GM12878 (cell line): ENCODE measurements around the gene GCLM. TPM values are rescaled to one million over a fixed set of nuclear protein-coding genes. Genes with fewer than 3 reads are reported as not detected.
A peak's percentile ranks its signal among the peaks of the same experiment; 100 is the strongest.

Source experiments
- ATAC-seq: fragments of 200-7000 bp; cut with Tn5 transposase; 3 replicates; pipeline ENCODE4 v1.9.1; 2020; ENCODE audit warnings: mild to moderate bottlenecking, moderate library complexity
- BruUV-seq: library from RNA; stranded (reverse); fragments of 400-500 nt; replicated peaks from 2 replicates; lab custom pipeline; 2021; lab: Mats Ljungman, UMichigan
- CTCF ChIA-PET: fragments of 300-600 bp; sonication (Branson Sonifier 250); formaldehyde crosslinking; extraction: SDS; loops from one replicate; lab custom pipeline; 2021; ENCODE audit warnings: inconsistent platforms; lab: Yijun Ruan, JAX
- POLR2A ChIA-PET: fragments of 350-600 bp; formaldehyde crosslinking; extraction: SDS; loops from one replicate; lab custom pipeline; 2021; ENCODE audit warnings: inconsistent platforms; lab: Charles Lee
- RAD21 ChIA-PET: fragments of 300-600 bp; sonication (Branson Sonifier 250); formaldehyde crosslinking; loops from one replicate; lab custom pipeline; 2023; ENCODE audit warnings: antibody characterized with exemption; ENCODE audit not compliant: unreplicated experiment; lab: Charles Lee
- SMC1A ChIA-PET: fragments of 300-600 bp; sonication (Branson Sonifier 250); formaldehyde crosslinking; loops from one replicate; lab custom pipeline; 2023; ENCODE audit not compliant: unreplicated experiment, uncharacterized antibody; lab: Charles Lee
- DNase-seq: peaks from one replicate; pipeline ENCODE4 v3.0.0-alpha.2; 2011; ENCODE audit warnings: low read depth, low spot score
- FAIRE-seq: peaks from 3 replicates; lab custom pipeline; 2011; peaks lifted over from hg19 to GRCh38; lab: Jason Lieb, UNC
- H2AFZ ChIP-seq: 2 replicates; pipeline ENCODE4 v1.6.0; 2011; ENCODE audit warnings: low read depth, low read length, control low read depth; ENCODE audit not compliant: control insufficient read depth
- H3K27ac ChIP-seq: 2 replicates; pipeline ENCODE4 v1.5.1; 2011; ENCODE audit warnings: control low read depth; ENCODE audit not compliant: control insufficient read depth, insufficient read depth
- H3K27me3 ChIP-seq, 2 experiments: replicated peaks in 1 of 2; 2 replicates each; pipeline versions ENCODE4 v1.6.0 to v1.6.1; 2011; ENCODE audit warnings: low read length in 1 of 2; ENCODE audit not compliant: control insufficient read depth in 2 of 2, insufficient read depth in 2 of 2
- H3K36me3 ChIP-seq, 2 experiments: 2 replicates each; pipeline ENCODE4 v1.5.1; 2011; ENCODE audit warnings: low read length in 1 of 2; ENCODE audit not compliant: control insufficient read depth in 2 of 2, insufficient read depth in 2 of 2
- H3K4me1 ChIP-seq: 2 replicates; pipeline ENCODE4 v1.6.1; 2011; ENCODE audit warnings: mild to moderate bottlenecking, low read length, moderate library complexity, mixed read lengths; ENCODE audit not compliant: control insufficient read depth, insufficient read depth
- H3K4me2 ChIP-seq: 2 replicates; pipeline ENCODE4 v1.6.0; 2011; ENCODE audit warnings: control low read depth; ENCODE audit not compliant: control insufficient read depth, insufficient read depth
- H3K4me3 ChIP-seq: fragments of 200-600 bp; sonication (generic); 2 replicates; pipeline ENCODE4 v1.5.1; 2016
- H3K79me2 ChIP-seq: 2 replicates; pipeline ENCODE4 v1.6.0; 2011; ENCODE audit warnings: low read length; ENCODE audit not compliant: control insufficient read depth, insufficient read depth
- H3K9ac ChIP-seq: 2 replicates; pipeline ENCODE4 v1.8.0; 2011; ENCODE audit warnings: low read length, control low read depth, mixed read lengths; ENCODE audit not compliant: control insufficient read depth, insufficient read depth
- H3K9me3 ChIP-seq: replicated peaks from 3 replicates; pipeline ENCODE4 v1.5.1; 2011; ENCODE audit warnings: mild to moderate bottlenecking, low read length; ENCODE audit not compliant: control insufficient read depth, insufficient read depth
- H4K20me1 ChIP-seq: 2 replicates; pipeline ENCODE4 v1.6.0; 2011; ENCODE audit not compliant: control insufficient read depth, insufficient read depth
- CBX5 ChIP-seq: sonication (generic); IDR thresholded peaks from 2 replicates; pipeline ENCODE4 v1.6.1; 2016; ENCODE audit warnings: low read depth, moderate library complexity, mild to moderate bottlenecking, inconsistent platforms
- CHD2 ChIP-seq: IDR thresholded peaks from 2 replicates; pipeline ENCODE4 v1.6.1; 2011; ENCODE audit warnings: low read depth, low read length, improper control_type of control experiment, borderline replicate concordance
- DPF2 ChIP-seq: fragments of 450-650 bp; IDR thresholded peaks from 2 replicates; pipeline ENCODE4 v1.6.1; 2017; ENCODE audit warnings: mild to moderate bottlenecking
- FOS ChIP-seq: IDR thresholded peaks from 3 replicates; pipeline ENCODE4 v1.6.1; 2011; ENCODE audit warnings: borderline replicate concordance; ENCODE audit not compliant: insufficient read length; ENCODE audit errors: extremely low read depth
- FOXK2 ChIP-seq: fragments of 450-650 bp; IDR thresholded peaks from 2 replicates; pipeline ENCODE4 v1.6.1; 2017; ENCODE audit warnings: mild to moderate bottlenecking, moderate library complexity
- JUNB ChIP-seq: IDR thresholded peaks from 2 replicates; pipeline ENCODE4 v1.6.1; 2016; ENCODE audit warnings: antibody characterized with exemption, mild to moderate bottlenecking
- JUND ChIP-seq: IDR thresholded peaks from 2 replicates; pipeline ENCODE4 v1.6.1; 2012; ENCODE audit warnings: low read depth, mild to moderate bottlenecking, low read length, improper control_type of control experiment, moderate library complexity
- NR2F1 ChIP-seq: fragments of 450-650 bp; conservative IDR thresholded peaks from 2 replicates; pipeline ENCODE4 v1.6.1; 2017; ENCODE audit warnings: mild to moderate bottlenecking
- SIN3A ChIP-seq: IDR thresholded peaks from 2 replicates; pipeline ENCODE4 v1.6.1; 2012; ENCODE audit warnings: low read depth, low read length, improper control_type of control experiment
- TAF1 ChIP-seq: IDR thresholded peaks from 2 replicates; pipeline ENCODE4 v1.6.1; 2011; ENCODE audit warnings: mild to moderate bottlenecking, low read depth, low read length, borderline replicate concordance
- TARDBP ChIP-seq: IDR thresholded peaks from 2 replicates; pipeline ENCODE4 v1.6.1; 2016; ENCODE audit warnings: borderline replicate concordance
- TBL1XR1 ChIP-seq: IDR thresholded peaks from 2 replicates; pipeline ENCODE4 v1.6.1; 2012; ENCODE audit warnings: low read depth, low read length, improper control_type of control experiment
- ZBED1 ChIP-seq: IDR thresholded peaks from 2 replicates; pipeline ENCODE4 v1.6.1; 2016; ENCODE audit warnings: borderline replicate concordance
- WGBS: methylation state at CpG from one replicate; pipeline ENCODE4 v1.1.6; 2016; ENCODE audit warnings: low lambda C conversion rate; ENCODE audit not compliant: insufficient replicate concordance, insufficient coverage; ENCODE audit errors: missing lambda C conversion rate; 5-methylcytosine and 5-hydroxymethylcytosine counted together
- in situ Hi-C: fragments of 300-500 bp; cut with MboI; formaldehyde crosslinking; loops from 9 replicates; pipeline ENCODE4 v1.14.3; 2018; ENCODE audit warnings: mixed read lengths
- intact Hi-C: fragments of 100-400 bp; cut with micrococcal nuclease; formaldehyde crosslinking; loops from one replicate; pipeline ENCODE4 v1.14.2; 2022; ENCODE audit not compliant: unreplicated experiment
- polyA plus RNA-seq, 11 experiments: library from polyadenylated mRNA; depleted of rRNA in 4 of 11; unstranded in 6 of 11; stranded (reverse) in 5 of 11; fragments of >200 nt; fragmentation: Nextera tagmentation in 4 of 11; fragmentation: Illumina TruSeq in 1 of 11; extraction: Ambion mirVana in 4 of 11; extraction: Trizol in 1 of 11; gene quantifications; 1 replicate in 1 of 11; 2 replicates in 10 of 11; pipeline versions ENCODE4 v1.2.1 to v1.2.3, GENCODE V29; 2011 to 2016; ENCODE audit warnings: inconsistent platforms in 2 of 11, missing spikeins in 2 of 11, low read depth in 1 of 11
- total RNA-seq, 4 experiments: library from RNA; depleted of rRNA in 3 of 4; stranded (reverse); fragments of >200 nt in 3 of 4; fragmentation: Illumina TruSeq in 1 of 4; extraction: Trizol in 1 of 4; gene quantifications; 2 replicates each; pipeline versions ENCODE4 v1.2.1 to v1.2.3, GENCODE V29; 2013 to 2021
- TF ChIP-seq, protein P1 (sequence below): fragments of 450-650 bp; IDR thresholded peaks from 2 replicates; pipeline ENCODE4 v1.6.1; 2017; ENCODE audit warnings: borderline replicate concordance
- TF ChIP-seq, protein P2 (sequence below): IDR thresholded peaks from 2 replicates; pipeline ENCODE4 v1.6.1; 2011; ENCODE audit warnings: low read depth, low read length, improper control_type of control experiment, borderline replicate concordance

The GCLM gene
- total and polyA plus RNA-seq, 10 of the 15 experiments (the other 5 are each of a cell fraction or from before 2014, with no cell fraction given), result 2.6 to 17.3 (median 6.9) TPM

DNA sequence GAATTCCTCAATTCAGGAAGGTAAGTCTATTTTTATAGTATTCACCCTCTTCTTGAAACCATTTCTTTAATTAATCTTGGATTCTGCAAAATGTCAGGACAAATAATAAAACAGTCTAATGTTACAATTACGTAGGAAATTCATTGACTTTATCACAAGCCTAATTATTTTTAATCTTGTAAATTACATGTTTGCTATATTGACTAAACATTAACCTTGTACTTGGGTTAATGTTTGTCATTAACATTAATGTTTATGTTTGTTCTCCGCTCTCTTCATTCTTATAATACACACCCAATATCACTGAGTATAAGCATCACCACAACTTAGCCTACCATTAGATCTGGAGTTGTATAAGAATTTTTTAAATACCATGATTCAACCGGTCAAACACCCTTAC is 2.8 kb downstream of the GCLM start:
- TF ChIP-seq TBL1XR1, result no peak
- TF ChIP-seq TAF1, result no peak
- TF ChIP-seq ZBED1, result no peak
- no peak for TF ChIP-seq SIN3A
- no peak for TF ChIP-seq FOS
- TF ChIP-seq, protein P1, sequence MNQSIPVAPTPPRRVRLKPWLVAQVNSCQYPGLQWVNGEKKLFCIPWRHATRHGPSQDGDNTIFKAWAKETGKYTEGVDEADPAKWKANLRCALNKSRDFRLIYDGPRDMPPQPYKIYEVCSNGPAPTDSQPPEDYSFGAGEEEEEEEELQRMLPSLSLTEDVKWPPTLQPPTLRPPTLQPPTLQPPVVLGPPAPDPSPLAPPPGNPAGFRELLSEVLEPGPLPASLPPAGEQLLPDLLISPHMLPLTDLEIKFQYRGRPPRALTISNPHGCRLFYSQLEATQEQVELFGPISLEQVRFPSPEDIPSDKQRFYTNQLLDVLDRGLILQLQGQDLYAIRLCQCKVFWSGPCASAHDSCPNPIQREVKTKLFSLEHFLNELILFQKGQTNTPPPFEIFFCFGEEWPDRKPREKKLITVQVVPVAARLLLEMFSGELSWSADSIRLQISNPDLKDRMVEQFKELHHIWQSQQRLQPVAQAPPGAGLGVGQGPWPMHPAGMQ, result no peak
- no peak for TF ChIP-seq JUND
- TF ChIP-seq NR2F1, result no peak
- no peak for TF ChIP-seq TARDBP
- TF ChIP-seq JUNB, result no peak
- no peak for TF ChIP-seq CHD2
- TF ChIP-seq FOXK2, result no peak
- TF ChIP-seq CBX5, result no peak
- TF ChIP-seq, protein P2, sequence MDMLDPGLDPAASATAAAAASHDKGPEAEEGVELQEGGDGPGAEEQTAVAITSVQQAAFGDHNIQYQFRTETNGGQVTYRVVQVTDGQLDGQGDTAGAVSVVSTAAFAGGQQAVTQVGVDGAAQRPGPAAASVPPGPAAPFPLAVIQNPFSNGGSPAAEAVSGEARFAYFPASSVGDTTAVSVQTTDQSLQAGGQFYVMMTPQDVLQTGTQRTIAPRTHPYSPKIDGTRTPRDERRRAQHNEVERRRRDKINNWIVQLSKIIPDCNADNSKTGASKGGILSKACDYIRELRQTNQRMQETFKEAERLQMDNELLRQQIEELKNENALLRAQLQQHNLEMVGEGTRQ, result no peak
- no peak for TF ChIP-seq DPF2
- Histone ChIP-seq H3K36me3 (no peaks in the 10 kb centered on the region), H4K20me1 (no peaks in the 10 kb centered on the region), H3K27me3 (no peaks in the 10 kb centered on the region), H3K4me2 (peak overlapping the region; percentile 47; the same call in 1 of the 2 replicates), H2AFZ (no peak overlapping the region), H3K4me1 (no peaks in the 10 kb centered on the region; the same call in 1 of the 2 replicates), H3K9ac (no peak overlapping the region), H3K9me3 (no peaks in the 10 kb centered on the region), H3K27ac (no peak overlapping the region), H3K79me2 (peaks cover 37% of the 10 kb centered on the region), H3K4me3 (0 out of 2 replicates have a peak overlapping the region, but pooled peaks have one; percentile 15)
- POLR2A ChIA-PET, result no interaction called here
- BruUV-seq, result no TSS peak
- no peak for FAIRE-seq
- RAD21 ChIA-PET, result no interaction called here
- ATAC-seq, result no peak
- CTCF ChIA-PET, result no interaction called here
- no peak for DNase-seq
- intact Hi-C loops (no loop called here), in situ Hi-C loops (no loop called here)
- SMC1A ChIA-PET, result interaction anchor here (0.7 kb wide), 1 partner anchor 99 kb away, joined by 3 read pairs; no protein-coding TSS in a partner anchor
- 93% methylated on average over 3 of the region's 3 CpGs for WGBS
